ENCODE results near the gene EFCC1. TPM values are rescaled to one million over a fixed set of nuclear protein-coding genes. Genes with fewer than 3 reads are reported as not detected.
A peak's percentile ranks its signal among the peaks of the same experiment; 100 is the strongest.

Gene EFCC1
- total RNA-seq, 1 experiment from 2014 or later: 0.39 TPM

GRCh38 chr3:128999102-128999501 lies 2.0 kb upstream of the EFCC1 start:
- Mint-ChIP-seq H3K27me3 (ENCODE audit: insufficient read depth, unreplicated experiment) (no peaks in the 10 kb centered on the region), H3K4me3 (ENCODE audit: unreplicated experiment) (no peak overlapping the region), H3K36me3 (ENCODE audit: insufficient read depth, unreplicated experiment) (peaks cover 6% of the 10 kb centered on the region), H3K4me1 (ENCODE audit: low read depth, unreplicated experiment) (peaks cover 13% of the 10 kb centered on the region), H3K9me3 (ENCODE audit: unreplicated experiment) (no peaks in the 10 kb centered on the region), H3K27ac (ENCODE audit: unreplicated experiment) (no peak overlapping the region)
- CTCF ChIA-PET: interaction anchor here (0.7 to 1.8 kb wide), 5 partner anchors 13 to 55 kb away, joined by 3 to 10 read pairs (median 4); no protein-coding TSS in a partner anchor
- TF ChIP-seq, protein P1, sequence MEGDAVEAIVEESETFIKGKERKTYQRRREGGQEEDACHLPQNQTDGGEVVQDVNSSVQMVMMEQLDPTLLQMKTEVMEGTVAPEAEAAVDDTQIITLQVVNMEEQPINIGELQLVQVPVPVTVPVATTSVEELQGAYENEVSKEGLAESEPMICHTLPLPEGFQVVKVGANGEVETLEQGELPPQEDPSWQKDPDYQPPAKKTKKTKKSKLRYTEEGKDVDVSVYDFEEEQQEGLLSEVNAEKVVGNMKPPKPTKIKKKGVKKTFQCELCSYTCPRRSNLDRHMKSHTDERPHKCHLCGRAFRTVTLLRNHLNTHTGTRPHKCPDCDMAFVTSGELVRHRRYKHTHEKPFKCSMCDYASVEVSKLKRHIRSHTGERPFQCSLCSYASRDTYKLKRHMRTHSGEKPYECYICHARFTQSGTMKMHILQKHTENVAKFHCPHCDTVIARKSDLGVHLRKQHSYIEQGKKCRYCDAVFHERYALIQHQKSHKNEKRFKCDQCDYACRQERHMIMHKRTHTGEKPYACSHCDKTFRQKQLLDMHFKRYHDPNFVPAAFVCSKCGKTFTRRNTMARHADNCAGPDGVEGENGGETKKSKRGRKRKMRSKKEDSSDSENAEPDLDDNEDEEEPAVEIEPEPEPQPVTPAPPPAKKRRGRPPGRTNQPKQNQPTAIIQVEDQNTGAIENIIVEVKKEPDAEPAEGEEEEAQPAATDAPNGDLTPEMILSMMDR (IDR thresholded peaks at IDR 0.05; ENCODE audit: insufficient read depth in 1 of 2, low read depth in 1 of 2, low read length in 1 of 2, severe bottlenecking in 1 of 2, unreplicated experiment in 1 of 2): no peak
- H3K36me3 ChIP-seq (ENCODE audit: control insufficient read depth, insufficient read depth, low read length): no peaks in the 10 kb centered on the region
- peak in 1 of 2 experiments; percentile 53 for DNase-seq
- no TSS peak for BruUV-seq (replicated peaks)
- H3K9me3 ChIP-seq: no peaks in the 10 kb centered on the region
- intact Hi-C loops (cut with micrococcal nuclease; ENCODE audit: unreplicated experiment): no loop called here
- POLR2A ChIA-PET: interaction anchor here (0.6 kb wide), 1 partner anchor 120 kb away, joined by 5 read pairs; no protein-coding TSS in a partner anchor
- no peaks in the 10 kb centered on the region for H3K27me3 ChIP-seq (replicated peaks; ENCODE audit: control insufficient read depth, insufficient read depth, low read length)
- no peak overlapping the region for H3K4me3 ChIP-seq (ENCODE audit: low read depth, low read length)
- no peaks in the 10 kb centered on the region for H3K4me1 ChIP-seq

GRCh38 chr3:129000742-129001100 lies 383 bp upstream of the EFCC1 start:
- DNase-seq: no peak
- POLR2A ChIA-PET: no interaction called here
- TF ChIP-seq, protein P1 (IDR thresholded peaks at IDR 0.05; ENCODE audit: insufficient read depth in 1 of 2, low read depth in 1 of 2, low read length in 1 of 2, severe bottlenecking in 1 of 2, unreplicated experiment in 1 of 2): no peak
- intact Hi-C loops (cut with micrococcal nuclease; ENCODE audit: unreplicated experiment): no loop called here
- peaks cover 14% of the 10 kb centered on the region for H3K4me1 Mint-ChIP-seq (ENCODE audit: low read depth, unreplicated experiment)
- no peaks in the 10 kb centered on the region for H3K9me3 Mint-ChIP-seq (ENCODE audit: unreplicated experiment)
- H3K27ac Mint-ChIP-seq (ENCODE audit: unreplicated experiment): no peak overlapping the region
- CTCF ChIA-PET: interaction anchor here (1.0 kb wide), 1 partner anchor 31 kb away, joined by 3 read pairs; no protein-coding TSS in a partner anchor
- H3K27me3 ChIP-seq (replicated peaks; ENCODE audit: control insufficient read depth, insufficient read depth, low read length): no peaks in the 10 kb centered on the region
- H3K9me3 ChIP-seq: no peaks in the 10 kb centered on the region
- BruUV-seq (replicated peaks): no TSS peak
- H3K4me1 ChIP-seq: no peaks in the 10 kb centered on the region
- H3K4me3 ChIP-seq (ENCODE audit: low read depth, low read length): no peak overlapping the region
- no peak overlapping the region for H3K4me3 Mint-ChIP-seq (ENCODE audit: unreplicated experiment)
- no peaks in the 10 kb centered on the region for H3K27me3 Mint-ChIP-seq (ENCODE audit: insufficient read depth, unreplicated experiment)
- peaks cover 6% of the 10 kb centered on the region for H3K36me3 Mint-ChIP-seq (ENCODE audit: insufficient read depth, unreplicated experiment)
- H3K36me3 ChIP-seq (ENCODE audit: control insufficient read depth, insufficient read depth, low read length): no peaks in the 10 kb centered on the region

DNA sequence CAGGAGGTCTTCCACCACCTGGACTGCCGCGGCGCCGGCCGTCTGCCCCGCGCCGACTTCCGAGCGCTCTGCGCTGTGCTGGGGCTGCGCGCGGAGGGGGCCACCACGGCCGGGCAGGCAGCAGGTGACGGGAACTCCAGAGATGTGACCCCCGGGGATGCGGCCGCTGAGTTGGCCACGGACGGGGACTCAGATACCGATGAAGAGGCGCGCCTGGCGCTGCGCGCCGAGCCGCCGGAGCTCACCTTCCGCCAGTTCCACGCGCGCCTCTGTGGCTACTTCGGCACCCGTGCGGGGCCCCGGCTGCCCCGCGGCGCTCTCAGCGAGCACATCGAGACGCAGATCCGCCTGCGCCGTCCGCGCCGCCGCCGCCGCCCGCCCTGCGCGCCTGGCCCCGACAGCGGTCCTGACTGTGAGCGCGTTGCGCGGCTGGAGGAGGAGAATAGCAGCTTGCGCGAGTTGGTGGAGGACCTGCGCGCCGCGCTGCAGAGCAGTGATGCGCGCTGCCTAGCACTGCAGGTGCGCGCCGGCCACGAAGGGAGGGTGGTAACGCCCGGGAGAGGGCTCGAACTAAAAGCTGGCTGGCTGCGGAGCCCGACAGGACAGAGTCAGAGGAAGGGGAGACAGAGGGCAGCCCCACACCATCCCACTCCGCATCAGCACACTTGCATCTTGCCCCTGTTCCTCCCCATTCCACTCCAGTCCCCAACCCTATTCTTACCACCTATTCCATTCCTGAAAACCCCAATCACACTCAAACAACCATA lies 885 bp downstream of the EFCC1 start:
- H3K4me3 Mint-ChIP-seq (ENCODE audit: unreplicated experiment): no peak overlapping the region
- no peaks in the 10 kb centered on the region for H3K27me3 ChIP-seq (replicated peaks; ENCODE audit: control insufficient read depth, insufficient read depth, low read length)
- H3K27ac Mint-ChIP-seq (ENCODE audit: unreplicated experiment): peak overlapping the region; percentile 82
- ChIA-PET CTCF (no interaction called here), POLR2A (no interaction called here)
- peaks cover 6% of the 10 kb centered on the region for H3K36me3 Mint-ChIP-seq (ENCODE audit: insufficient read depth, unreplicated experiment)
- H3K27me3 Mint-ChIP-seq (ENCODE audit: insufficient read depth, unreplicated experiment): no peaks in the 10 kb centered on the region
- no peaks in the 10 kb centered on the region for H3K9me3 ChIP-seq
- no peaks in the 10 kb centered on the region for H3K4me1 ChIP-seq
- no TSS peak for BruUV-seq (replicated peaks)
- intact Hi-C loops (cut with micrococcal nuclease; ENCODE audit: unreplicated experiment): no loop called here
- peaks cover 14% of the 10 kb centered on the region for H3K4me1 Mint-ChIP-seq (ENCODE audit: low read depth, unreplicated experiment)
- H3K9me3 Mint-ChIP-seq (ENCODE audit: unreplicated experiment): no peaks in the 10 kb centered on the region
- no peak for DNase-seq
- TF ChIP-seq, protein P1 (IDR thresholded peaks at IDR 0.05; ENCODE audit: insufficient read depth in 1 of 2, low read depth in 1 of 2, low read length in 1 of 2, severe bottlenecking in 1 of 2, unreplicated experiment in 1 of 2): no peak
- H3K4me3 ChIP-seq (ENCODE audit: low read depth, low read length): no peak overlapping the region
- no peaks in the 10 kb centered on the region for H3K36me3 ChIP-seq (ENCODE audit: control insufficient read depth, insufficient read depth, low read length)
